Stimulated activated CD4-positive, alpha-beta T cell treated with anti-CD3 and anti-CD28 coated beads, Interleukin-15, amount 100 ng/mL, for 24 hours (primary cell): ENCODE results near the gene SHANK1.

Experiments used
- DNase-seq: peaks from one replicate; pipeline ENCODE4 v3.0.0-alpha.2; 2020

Gene SHANK1

GRCh38 chr19:50711196-50711595 is 8.4 kb downstream of the SHANK1 start:
- no peak for DNase-seq

GRCh38 chr19:50710612-50711011 is 9.0 kb downstream of the SHANK1 start:
- no peak for DNase-seq

- DNase-seq: no peak
Observed at GRCh38 chr19:50710094-50710493, 9.5 kb downstream of the SHANK1 start.

- no peak for DNase-seq
Observed at GRCh38 chr19:50708179-50708879, 11.3 kb downstream of the SHANK1 start.

- DNase-seq: no peak
Observed at GRCh38 chr19:50706387-50706786, 13.2 kb downstream of the SHANK1 start.

- peak; percentile 54 for DNase-seq
Observed at GRCh38 chr19:50705422-50706019, 14.1 kb downstream of the SHANK1 start.

GRCh38 chr19:50703915-50704796 is 15.4 kb downstream of the SHANK1 start:
- DNase-seq: no peak

- no peak for DNase-seq
Observed at GRCh38 chr19:50702871-50703829, 16.5 kb downstream of the SHANK1 start.

- no peak for DNase-seq
Observed at GRCh38 chr19:50702158-50702870, 17.3 kb downstream of the SHANK1 start.

GRCh38 chr19:50701367-50701985 is 18.1 kb downstream of the SHANK1 start:
- DNase-seq: no peak

GRCh38 chr19:50697414-50698124 is 22.0 kb downstream of the SHANK1 start:
- DNase-seq: no peak

GRCh38 chr19:50696094-50696483 is 23.5 kb downstream of the SHANK1 start:
- DNase-seq: no peak

- DNase-seq: peak; percentile 36
Observed at GRCh38 chr19:50695251-50696093, 24.1 kb downstream of the SHANK1 start.

- no peak for DNase-seq
Observed at GRCh38 chr19:50694815-50695145, 24.8 kb downstream of the SHANK1 start.

- no peak for DNase-seq
Observed at GRCh38 chr19:50693064-50693975, 26.3 kb downstream of the SHANK1 start.

- no peak for DNase-seq
Observed at GRCh38 chr19:50690439-50690838, 29.2 kb downstream of the SHANK1 start.

GRCh38 chr19:50688766-50689165 is 30.8 kb downstream of the SHANK1 start:
- DNase-seq: no peak

GRCh38 chr19:50686310-50687032 is 33.1 kb downstream of the SHANK1 start:
- no peak for DNase-seq
